Measurements from ENCODE around the gene SORL1-AS1.

The SORL1-AS1 gene

GRCh38 chr11:121456151-121456550, 3.4 kb upstream of the SORL1-AS1 start:
- Histone ChIP-seq H4K5ac (ENCODE audit: low read depth, low read length) (no peak overlapping the region), H3K56ac (ENCODE audit: extremely low read depth, insufficient read depth, low read length) (no peak overlapping the region), H2AFZ (replicated peaks; ENCODE audit: low read length, poor library complexity) (no peak overlapping the region), H4K8ac (ENCODE audit: low read depth in 2 of 2, low read length in 2 of 2) (no peak overlapping the region), H2AK5ac (ENCODE audit: low read depth, low read length) (no peak overlapping the region), H2BK20ac (ENCODE audit: low read depth, low read length) (no peak overlapping the region), H3K27ac (ENCODE audit: insufficient read depth, low read length) (no peak overlapping the region), H2BK15ac (ENCODE audit: low read depth, low read length) (no peak overlapping the region), H3K23ac (ENCODE audit: low read depth, low read length) (no peak overlapping the region), H2AK9ac (replicated peaks; ENCODE audit: low read depth, low read length, poor library complexity) (no peak overlapping the region), H3K4me3 (ENCODE audit: insufficient read depth, low read depth, low read length) (no peak overlapping the region), H4K20me1 (ENCODE audit: insufficient read depth, low read length) (no peaks in the 10 kb centered on the region), H3K4ac (ENCODE audit: low read depth, low read length) (no peak overlapping the region; the same call in 1 of the 2 replicates), H3K79me1 (ENCODE audit: low read depth in 1 of 2, low read length in 2 of 2) (no peaks in the 10 kb centered on the region; a peak in 1 of 4 replicates), H2BK5ac (ENCODE audit: low read depth, low read length, poor library complexity, severe bottlenecking) (no peak overlapping the region), H3K36me3 (ENCODE audit: control insufficient read depth, insufficient read depth, low read length) (no peaks in the 10 kb centered on the region), H3K18ac (ENCODE audit: low read depth, low read length) (no peak overlapping the region), H3K9me1 (ENCODE audit: insufficient read depth, low read length) (no peaks in the 10 kb centered on the region), H3K27me3 (ENCODE audit: control insufficient read depth, insufficient read depth, low read length) (peaks cover 45% of the 10 kb centered on the region), H3K4me1 (ENCODE audit: control insufficient read depth, insufficient read depth, low read length) (no peaks in the 10 kb centered on the region), H3K9ac (ENCODE audit: low read depth, low read length) (no peak overlapping the region), H2BK120ac (ENCODE audit: low read depth, low read length) (no peak overlapping the region), H3K9me3 (ENCODE audit: control insufficient read depth, insufficient read depth, low read length) (no peaks in the 10 kb centered on the region), H3K14ac (replicated peaks; ENCODE audit: low read depth, low read length) (no peak overlapping the region), H3K4me2 (ENCODE audit: low read depth, low read length) (no peak overlapping the region), H4K91ac (ENCODE audit: insufficient read depth, low read depth, low read length) (no peak overlapping the region)
- DNase-seq = no peak
- ChIA-PET POLR2A (ENCODE audit: unreplicated experiment) (no interaction called here), CTCF (interaction anchor here (0.9 kb wide), 1 partner anchor 9 kb away, joined by 3 read pairs; no protein-coding TSS in a partner anchor)
- TF ChIP-seq RFX5 (IDR thresholded peaks at IDR 0.05; ENCODE audit: low read depth, low read length) (no peak), USF2 (IDR thresholded peaks at IDR 0.05; ENCODE audit: low read depth, low read length) (no peak), MXI1 (IDR thresholded peaks at IDR 0.05; ENCODE audit: borderline replicate concordance, low read depth, low read length) (no peak), POLR2A (IDR thresholded peaks at IDR 0.05; ENCODE audit: low read depth, low read length) (no peak)
- in situ Hi-C loops (cut with MboI; ENCODE audit: low sequenced_read_pairs) = loop anchor here (25.0 kb wide), 1 partner anchor 656 kb away; the partner anchor contains the start of gene BLID
- dilution Hi-C loops (cut with HindIII; ENCODE audit: low sequenced_read_pairs, unreplicated experiment) = no loop called here
- WGBS, 2 experiments (ENCODE audit: extremely low coverage in 2 of 2, insufficient read length in 1 of 2) = no CpG with 5 or more reads among the region's 2 CpGs
- no peak for ATAC-seq (ENCODE audit: low read depth)
- intact Hi-C loops (cut with micrococcal nuclease) = no loop called here
- BruUV-seq (replicated peaks) = no TSS peak

All from IMR-90 (cell line).